ENCODE results near the gene CTDSP1.

Gene CTDSP1

GRCh38 chr2:218383892-218384519 lies 15.7 kb upstream of the CTDSP1 start:
- DNase-seq: no peak

- DNase-seq: no peak
Measured at GRCh38 chr2:218384975-218385374, 14.7 kb upstream of the CTDSP1 start.

GRCh38 chr2:218386505-218387368 lies 12.9 kb upstream of the CTDSP1 start:
- DNase-seq: no peak

GRCh38 chr2:218387369-218388194 lies 12.1 kb upstream of the CTDSP1 start:
- no peak for DNase-seq

GRCh38 chr2:218389333-218390150 lies 10.1 kb upstream of the CTDSP1 start:
- DNase-seq: no peak

- no peak for DNase-seq
Measured at GRCh38 chr2:218391202-218391601, 8.5 kb upstream of the CTDSP1 start.

- no peak for DNase-seq
Measured at GRCh38 chr2:218392459-218392858, 7.2 kb upstream of the CTDSP1 start.

- DNase-seq: no peak
Measured at GRCh38 chr2:218392891-218393462, 6.7 kb upstream of the CTDSP1 start.

- DNase-seq: no peak
Measured at GRCh38 chr2:218393750-218394290, 5.8 kb upstream of the CTDSP1 start.

- DNase-seq: no peak
Measured at GRCh38 chr2:218394298-218395089, 5.2 kb upstream of the CTDSP1 start.

- DNase-seq: no peak
Measured at GRCh38 chr2:218395090-218395444, 4.6 kb upstream of the CTDSP1 start.

- DNase-seq: no peak
Measured at GRCh38 chr2:218395456-218395825, 4.2 kb upstream of the CTDSP1 start.

- DNase-seq: peak; percentile 96
Measured at GRCh38 chr2:218395826-218396687, 3.6 kb upstream of the CTDSP1 start.

GRCh38 chr2:218396688-218397462 lies 2.8 kb upstream of the CTDSP1 start:
- DNase-seq: peak; percentile 75

- no peak for DNase-seq
Measured at GRCh38 chr2:218397463-218397819, 2.2 kb upstream of the CTDSP1 start.

- DNase-seq: peak; percentile 85
Measured at GRCh38 chr2:218397820-218398436, 1.7 kb upstream of the CTDSP1 start.

GRCh38 chr2:218398437-218399390 lies 954 bp upstream of the CTDSP1 start:
- DNase-seq: peak; percentile 77
